ENCODE results near the gene FGL2.

DNA sequence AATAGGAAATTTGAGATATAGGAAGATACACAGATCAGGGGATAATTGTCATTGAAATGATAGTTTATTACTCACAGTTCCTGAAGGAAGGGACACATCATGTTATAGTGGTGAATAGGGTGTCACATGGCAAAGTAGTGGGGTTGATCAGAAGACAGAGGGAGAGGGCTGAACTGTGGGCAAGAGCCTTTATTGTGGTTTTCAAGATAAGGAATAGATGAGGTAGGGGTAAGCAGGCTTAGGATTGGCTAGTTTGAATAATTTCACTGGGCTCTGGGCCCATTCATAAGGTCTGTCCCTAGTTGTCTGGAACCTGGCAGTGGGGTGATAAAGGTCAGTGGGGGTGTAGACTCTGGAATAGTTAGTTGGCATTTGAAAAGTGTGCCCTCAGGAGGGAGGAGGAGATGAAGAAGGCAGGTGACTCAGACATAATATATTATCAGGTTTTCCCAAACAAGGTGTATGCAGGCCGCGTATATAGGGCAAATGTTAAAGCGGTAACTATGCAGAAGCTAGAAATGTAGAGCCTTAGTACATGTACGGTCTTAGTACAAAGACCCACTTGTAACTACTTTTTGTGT is 18.5 kb downstream of the FGL2 start:
- TF ChIP-seq, protein P1, sequence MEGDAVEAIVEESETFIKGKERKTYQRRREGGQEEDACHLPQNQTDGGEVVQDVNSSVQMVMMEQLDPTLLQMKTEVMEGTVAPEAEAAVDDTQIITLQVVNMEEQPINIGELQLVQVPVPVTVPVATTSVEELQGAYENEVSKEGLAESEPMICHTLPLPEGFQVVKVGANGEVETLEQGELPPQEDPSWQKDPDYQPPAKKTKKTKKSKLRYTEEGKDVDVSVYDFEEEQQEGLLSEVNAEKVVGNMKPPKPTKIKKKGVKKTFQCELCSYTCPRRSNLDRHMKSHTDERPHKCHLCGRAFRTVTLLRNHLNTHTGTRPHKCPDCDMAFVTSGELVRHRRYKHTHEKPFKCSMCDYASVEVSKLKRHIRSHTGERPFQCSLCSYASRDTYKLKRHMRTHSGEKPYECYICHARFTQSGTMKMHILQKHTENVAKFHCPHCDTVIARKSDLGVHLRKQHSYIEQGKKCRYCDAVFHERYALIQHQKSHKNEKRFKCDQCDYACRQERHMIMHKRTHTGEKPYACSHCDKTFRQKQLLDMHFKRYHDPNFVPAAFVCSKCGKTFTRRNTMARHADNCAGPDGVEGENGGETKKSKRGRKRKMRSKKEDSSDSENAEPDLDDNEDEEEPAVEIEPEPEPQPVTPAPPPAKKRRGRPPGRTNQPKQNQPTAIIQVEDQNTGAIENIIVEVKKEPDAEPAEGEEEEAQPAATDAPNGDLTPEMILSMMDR (IDR thresholded peaks at IDR 0.05) = no peak
- no peak for TF ChIP-seq POLR2A (IDR thresholded peaks at IDR 0.05)
